IMR-90 (cell line): ENCODE measurements around the gene KRTAP9-9.

ENCODE experiments used
- BHLHE40 ChIP-seq: fragments of 150-350 bp; IDR thresholded peaks from 2 replicates; pipeline ENCODE4 v1.6.1; 2016; ENCODE audit warnings: mild to moderate bottlenecking, low read depth, low read length
- CEBPB ChIP-seq: IDR thresholded peaks from 2 replicates; pipeline ENCODE4 v1.6.1; 2012; ENCODE audit warnings: low read depth, low read length, improper control_type of control experiment
- CHD1 ChIP-seq: IDR thresholded peaks from 2 replicates; pipeline ENCODE4 v1.6.1; 2012; ENCODE audit warnings: low read depth, low read length, improper control_type of control experiment
- MAFK ChIP-seq: IDR thresholded peaks from 2 replicates; pipeline ENCODE4 v1.6.1; 2012; ENCODE audit warnings: low read depth, low read length, improper control_type of control experiment
- MAZ ChIP-seq: IDR thresholded peaks from 2 replicates; pipeline ENCODE4 v1.6.1; 2012; ENCODE audit warnings: low read depth, mild to moderate bottlenecking, low read length, improper control_type of control experiment, moderate library complexity, borderline replicate concordance
- MXI1 ChIP-seq: IDR thresholded peaks from 2 replicates; pipeline ENCODE4 v1.6.1; 2012; ENCODE audit warnings: low read depth, mild to moderate bottlenecking, low read length, moderate library complexity, borderline replicate concordance
- NFE2L2 ChIP-seq: fragments of 150-350 bp; IDR thresholded peaks from 2 replicates; pipeline ENCODE4 v1.6.1; 2016; ENCODE audit warnings: low read depth, mild to moderate bottlenecking, low read length
- POLR2A ChIP-seq: IDR thresholded peaks from 2 replicates; pipeline ENCODE4 v1.6.1; 2012; ENCODE audit warnings: mild to moderate bottlenecking, low read depth, low read length
- RAD21 ChIP-seq: IDR thresholded peaks from 2 replicates; pipeline ENCODE4 v1.6.1; 2012; ENCODE audit warnings: low read length, improper control_type of control experiment
- RCOR1 ChIP-seq: IDR thresholded peaks from 2 replicates; pipeline ENCODE4 v1.6.1; 2012; ENCODE audit warnings: mild to moderate bottlenecking, low read length, improper control_type of control experiment; ENCODE audit not compliant: insufficient replicate concordance
- RFX5 ChIP-seq: IDR thresholded peaks from 2 replicates; pipeline ENCODE4 v1.8.0; 2012; ENCODE audit warnings: low read depth, mild to moderate bottlenecking, low read length, moderate library complexity
- SMC3 ChIP-seq: fragments of 150-350 bp; IDR thresholded peaks from 2 replicates; pipeline ENCODE4 v1.6.1; 2016; ENCODE audit warnings: low read depth, mild to moderate bottlenecking, antibody characterized with exemption, low read length, moderate library complexity
- TF ChIP-seq, protein P1 (sequence below): conservative IDR thresholded peaks from 2 replicates; pipeline ENCODE4 v1.5.1; 2012; ENCODE audit warnings: mild to moderate bottlenecking, low read depth, low read length, improper control_type of control experiment
- TF ChIP-seq, protein P2 (sequence below): fragments of 150-350 bp; IDR thresholded peaks from 2 replicates; pipeline ENCODE4 v1.6.1; 2017; ENCODE audit warnings: mild to moderate bottlenecking, antibody characterized with exemption, low read length, low read depth

DNA sequence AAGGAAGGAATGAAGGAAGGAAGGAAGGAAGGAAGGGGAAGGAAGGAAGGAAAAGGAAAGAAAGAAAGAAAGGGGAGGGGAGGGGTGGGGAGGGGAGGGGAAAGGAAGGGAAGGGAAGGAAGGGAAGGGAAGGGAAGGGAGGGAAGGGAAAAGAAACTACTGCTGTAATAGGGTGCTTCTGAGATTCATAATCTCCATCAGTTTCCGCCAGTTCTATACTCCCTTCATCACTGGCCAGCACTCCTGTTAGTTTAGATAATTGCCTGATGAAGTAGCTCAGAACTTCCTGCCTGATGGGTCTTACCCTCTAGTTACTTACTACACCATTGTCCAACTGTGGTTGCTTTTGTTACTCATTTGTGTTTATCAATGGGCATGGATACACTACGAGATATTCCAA is 8.0 kb downstream of the KRTAP9-9 start:
- TF ChIP-seq RAD21 (no peak), POLR2A (no peak), MXI1 (no peak), NFE2L2 (no peak), SMC3 (no peak), RFX5 (no peak), RCOR1 (no peak), CHD1 (no peak), CEBPB (no peak), BHLHE40 (no peak), MAFK (no peak), MAZ (no peak)
- TF ChIP-seq, protein P1, sequence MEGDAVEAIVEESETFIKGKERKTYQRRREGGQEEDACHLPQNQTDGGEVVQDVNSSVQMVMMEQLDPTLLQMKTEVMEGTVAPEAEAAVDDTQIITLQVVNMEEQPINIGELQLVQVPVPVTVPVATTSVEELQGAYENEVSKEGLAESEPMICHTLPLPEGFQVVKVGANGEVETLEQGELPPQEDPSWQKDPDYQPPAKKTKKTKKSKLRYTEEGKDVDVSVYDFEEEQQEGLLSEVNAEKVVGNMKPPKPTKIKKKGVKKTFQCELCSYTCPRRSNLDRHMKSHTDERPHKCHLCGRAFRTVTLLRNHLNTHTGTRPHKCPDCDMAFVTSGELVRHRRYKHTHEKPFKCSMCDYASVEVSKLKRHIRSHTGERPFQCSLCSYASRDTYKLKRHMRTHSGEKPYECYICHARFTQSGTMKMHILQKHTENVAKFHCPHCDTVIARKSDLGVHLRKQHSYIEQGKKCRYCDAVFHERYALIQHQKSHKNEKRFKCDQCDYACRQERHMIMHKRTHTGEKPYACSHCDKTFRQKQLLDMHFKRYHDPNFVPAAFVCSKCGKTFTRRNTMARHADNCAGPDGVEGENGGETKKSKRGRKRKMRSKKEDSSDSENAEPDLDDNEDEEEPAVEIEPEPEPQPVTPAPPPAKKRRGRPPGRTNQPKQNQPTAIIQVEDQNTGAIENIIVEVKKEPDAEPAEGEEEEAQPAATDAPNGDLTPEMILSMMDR, result no peak
- TF ChIP-seq, protein P2, sequence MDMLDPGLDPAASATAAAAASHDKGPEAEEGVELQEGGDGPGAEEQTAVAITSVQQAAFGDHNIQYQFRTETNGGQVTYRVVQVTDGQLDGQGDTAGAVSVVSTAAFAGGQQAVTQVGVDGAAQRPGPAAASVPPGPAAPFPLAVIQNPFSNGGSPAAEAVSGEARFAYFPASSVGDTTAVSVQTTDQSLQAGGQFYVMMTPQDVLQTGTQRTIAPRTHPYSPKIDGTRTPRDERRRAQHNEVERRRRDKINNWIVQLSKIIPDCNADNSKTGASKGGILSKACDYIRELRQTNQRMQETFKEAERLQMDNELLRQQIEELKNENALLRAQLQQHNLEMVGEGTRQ, result no peak
